Stimulated activated CD4-positive, alpha-beta T cell treated with anti-CD3 and anti-CD28 coated beads, TNF-alpha, amount 100 ng/mL, for 1 hour (primary cell): ENCODE results near the gene STK4.

Experiments used
- DNase-seq, 3 donors: peaks; one replicate each; pipeline ENCODE4 v3.0.0-alpha.2; 2020; ENCODE audit warnings: low read depth in 3 of 3, low spot score in 1 of 3

Gene STK4

GRCh38 chr20:44966030-44966961 is at the start of gene STK4:
Gene STK4, plus strand, starts transcription at chr20:44966512. Its CDS starts 57 bp downstream, at chr20:44966569.
- peak; percentile 87 to 94 (median 91) for DNase-seq

GRCh38 chr20:44916586-44916985 is 49.7 kb upstream of the STK4 start:
- DNase-seq: no peak

GRCh38 chr20:44917399-44917798 is 48.9 kb upstream of the STK4 start:
- DNase-seq: no peak

GRCh38 chr20:44918342-44918741 is 48.0 kb upstream of the STK4 start:
- no peak for DNase-seq

- DNase-seq: no peak
Measured at GRCh38 chr20:44918761-44919160, 47.6 kb upstream of the STK4 start.

GRCh38 chr20:44921447-44921846 is 44.9 kb upstream of the STK4 start:
- no peak for DNase-seq

- DNase-seq: no peak
Measured at GRCh38 chr20:44924541-44924940, 41.8 kb upstream of the STK4 start.

- no peak for DNase-seq
Measured at GRCh38 chr20:44928595-44928994, 37.7 kb upstream of the STK4 start.

GRCh38 chr20:44930517-44931168 is 35.7 kb upstream of the STK4 start:
- DNase-seq: no peak

GRCh38 chr20:44931911-44932310 is 34.4 kb upstream of the STK4 start:
- DNase-seq: no peak

GRCh38 chr20:44932916-44933315 is 33.4 kb upstream of the STK4 start:
- DNase-seq: no peak

GRCh38 chr20:44936510-44936909 is 29.8 kb upstream of the STK4 start:
- DNase-seq: no peak

- no peak for DNase-seq
Measured at GRCh38 chr20:44938637-44939036, 27.7 kb upstream of the STK4 start.

GRCh38 chr20:44941120-44941691 is 25.1 kb upstream of the STK4 start:
- no peak for DNase-seq

- no peak for DNase-seq
Measured at GRCh38 chr20:44942264-44942973, 23.9 kb upstream of the STK4 start.

- DNase-seq: no peak
Measured at GRCh38 chr20:44943828-44944227, 22.5 kb upstream of the STK4 start.

- no peak for DNase-seq
Measured at GRCh38 chr20:44945261-44945660, 21.1 kb upstream of the STK4 start.

GRCh38 chr20:44946271-44946852 is 19.9 kb upstream of the STK4 start:
- no peak for DNase-seq

- no peak for DNase-seq
Measured at GRCh38 chr20:44948107-44948506, 18.2 kb upstream of the STK4 start.

- no peak for DNase-seq
Measured at GRCh38 chr20:44948513-44948912, 17.8 kb upstream of the STK4 start.

GRCh38 chr20:44950368-44950767 is 15.9 kb upstream of the STK4 start:
- DNase-seq: no peak
